Measurements from ENCODE around the gene RNU6-7. TPM values are rescaled to one million over a fixed set of nuclear protein-coding genes. Genes with fewer than 3 reads are reported as not detected.

RNU6-7 gene
- total and polyA plus RNA-seq, 2 of the 13 experiments (the other 11 are each of a cell fraction or from before 2014, with no cell fraction given) = under 0.01 TPM; not detected in 1

DNA sequence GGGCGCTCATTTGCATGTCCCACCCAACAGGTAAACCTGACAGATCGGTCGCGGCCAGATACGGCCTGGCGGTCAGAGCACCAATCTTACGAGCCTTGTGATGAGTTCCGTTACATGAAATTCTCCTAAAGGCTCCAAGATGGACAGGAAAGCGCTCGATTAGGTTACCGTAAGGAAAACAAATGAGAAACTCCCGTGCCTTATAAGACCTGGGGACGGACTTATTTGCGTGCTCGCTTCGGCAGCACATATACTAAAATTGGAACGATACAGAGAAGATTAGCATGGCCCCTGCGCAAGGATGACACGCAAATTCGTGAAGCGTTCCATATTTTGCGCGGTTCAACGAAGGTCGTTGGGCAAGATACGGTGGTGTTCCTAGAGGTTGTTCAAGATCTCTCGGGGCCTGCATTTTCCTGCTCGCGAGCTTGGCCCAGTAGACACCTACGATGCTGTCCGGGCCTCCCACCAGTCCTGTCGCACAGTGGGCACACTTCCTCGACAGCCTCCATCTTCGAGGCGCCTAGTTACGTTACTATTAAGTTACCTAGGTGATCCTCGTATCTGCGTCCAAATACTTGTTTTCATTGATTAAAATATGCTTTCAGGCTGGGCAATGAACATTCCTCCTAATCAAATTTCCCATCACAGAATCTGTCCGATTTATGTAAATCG is at the start of gene RNU6-7 (continued):
- TF ChIP-seq IRF9 (CRISPR knock-in tag; IDR thresholded peaks at IDR 0.05; ENCODE audit: borderline replicate concordance) (no peak; the same call in 1 of the 2 replicates), CAMTA2 (CRISPR knock-in tag; IDR thresholded peaks at IDR 0.05; ENCODE audit: borderline replicate concordance) (peak; percentile 97; the same call in 1 of the 2 replicates), KDM4B (CRISPR knock-in tag; IDR thresholded peaks at IDR 0.05) (no peak), GLMP (CRISPR knock-in tag; IDR thresholded peaks at IDR 0.05; ENCODE audit: borderline replicate concordance) (no peak), HCFC1 (IDR thresholded peaks at IDR 0.05; ENCODE audit: low read depth, low read length) (no peak), HOXA7 (CRISPR knock-in tag; IDR thresholded peaks at IDR 0.05) (peak; percentile 80; the same call in 1 of the 2 replicates), ZFY (CRISPR knock-in tag; IDR thresholded peaks at IDR 0.05) (no peak; the same call in 1 of the 2 replicates), SMARCC2 (IDR thresholded peaks at IDR 0.05) (no peak), PHF20 (CRISPR knock-in tag; IDR thresholded peaks at IDR 0.05) (no peak; the same call in 1 of the 2 replicates), ZNF333 (CRISPR knock-in tag; IDR thresholded peaks at IDR 0.05; ENCODE audit: borderline replicate concordance) (peak; percentile 61; the same call in 1 of the 2 replicates), ZNF615 (CRISPR knock-in tag; IDR thresholded peaks at IDR 0.05; ENCODE audit: borderline replicate concordance) (peak; percentile 37; the same call in 1 of the 2 replicates), SP5 (CRISPR knock-in tag; IDR thresholded peaks at IDR 0.05; ENCODE audit: borderline replicate concordance, low read depth) (no peak), ZFP82 (CRISPR knock-in tag; IDR thresholded peaks at IDR 0.05; ENCODE audit: borderline replicate concordance) (no peak), ZNF879 (CRISPR knock-in tag; IDR thresholded peaks at IDR 0.05) (no peak), ZKSCAN1 (IDR thresholded peaks at IDR 0.05; ENCODE audit: low read length) (no peak), ZNF746 (CRISPR knock-in tag; IDR thresholded peaks at IDR 0.05) (peak; percentile 9), FOXP1 (IDR thresholded peaks at IDR 0.05) (no peak), FOXP1 (CRISPR knock-in tag; IDR thresholded peaks at IDR 0.05) (0 out of 2 replicates have a peak, but pooled peaks have one; percentile 5), ZNF230 (CRISPR knock-in tag; IDR thresholded peaks at IDR 0.05) (peak; percentile 25; the same call in 1 of the 2 replicates), TRAFD1 (CRISPR knock-in tag; IDR thresholded peaks at IDR 0.05; ENCODE audit: borderline replicate concordance) (no peak), ATF7 (IDR thresholded peaks at IDR 0.05) (no peak), ATF7 (CRISPR knock-in tag; IDR thresholded peaks at IDR 0.05) (peak; percentile 19; the same call in 1 of the 2 replicates), ZKSCAN8 (CRISPR knock-in tag; IDR thresholded peaks at IDR 0.05; ENCODE audit: borderline replicate concordance) (no peak; the same call in 1 of the 2 replicates), ZBTB7B (CRISPR knock-in tag; IDR thresholded peaks at IDR 0.05) (no peak), KLF16 (CRISPR knock-in tag; IDR thresholded peaks at IDR 0.05) (peak in 1 of 2 experiments; percentile 43; a peak in 1 of 4 replicates), HNRNPL (IDR thresholded peaks at IDR 0.05; ENCODE audit: low read depth, low read length) (no peak), ELF4 (CRISPR knock-in tag; IDR thresholded peaks at IDR 0.05; ENCODE audit: borderline replicate concordance) (no peak), GATA4 (IDR thresholded peaks at IDR 0.05; ENCODE audit: borderline replicate concordance, low read depth) (no peak), ZNF251 (CRISPR knock-in tag; IDR thresholded peaks at IDR 0.05) (no peak; the same call in 1 of the 2 replicates), ATF1 (CRISPR knock-in tag; IDR thresholded peaks at IDR 0.05) (0 out of 2 replicates have a peak, but pooled peaks have one; percentile 48)
